ENCODE results near the gene SLC38A10. TPM values are rescaled to one million over a fixed set of nuclear protein-coding genes. Genes with fewer than 3 reads are reported as not detected.

The SLC38A10 gene
- total and polyA plus RNA-seq, 12 donors: 27.8 to 56.2 (median 38.4) TPM

GRCh38 chr17:81236784-81237183 lies 58.3 kb downstream of the SLC38A10 start:
- Histone ChIP-seq H3K4me1 (peaks cover 10 to 50% (median 32%) of the 10 kb centered on the region in 9 donors), H3K27me3 (no peaks in the 10 kb centered on the region), H3K9me3 (no peaks in the 10 kb centered on the region), H3K27ac (no peak overlapping the region), H3K36me3 (peaks cover 0 to 41% (median 4%) of the 10 kb centered on the region in 9 donors), H3K4me3 (no peak overlapping the region)
- intact Hi-C loops (cut with DNase I): loop anchor here in 1 of 10 donors (10.0 kb wide), 1 partner anchor 242 kb away; the partner anchor contains the start of gene CHMP6
- no peak for ATAC-seq
- DNase-seq: peak in 1 of 2 donors; percentile 8
- WGBS, 2 donors: 92% methylated on average over 21 of the region's 21 CpGs
- TF ChIP-seq CTCF (IDR thresholded peaks at IDR 0.05): no peak

GRCh38 chr17:81235822-81236740 lies 59.0 kb downstream of the SLC38A10 start:
- Histone ChIP-seq H3K9me3 (no peaks in the 10 kb centered on the region), H3K27me3 (no peaks in the 10 kb centered on the region), H3K27ac (no peak overlapping the region), H3K4me3 (no peak overlapping the region), H3K36me3 (peaks cover 0 to 42% (median 5%) of the 10 kb centered on the region in 9 donors), H3K4me1 (peaks cover 10 to 43% (median 32%) of the 10 kb centered on the region in 9 donors)
- ATAC-seq: no peak
- intact Hi-C loops (cut with DNase I): loop anchor here in 1 of 10 donors (10.0 kb wide), 1 partner anchor 241 kb away; the partner anchor contains the start of gene CHMP6
- peak in 1 of 2 donors; percentile 15 for DNase-seq
- 93% methylated on average over 32 of the region's 32 CpGs for WGBS, 2 donors
- TF ChIP-seq CTCF (IDR thresholded peaks at IDR 0.05): no peak

GRCh38 chr17:81234940-81235821 lies 59.9 kb downstream of the SLC38A10 start:
- no peaks in the 10 kb centered on the region for H3K9me3 ChIP-seq
- DNase-seq (peak in 1 of 2 donors; percentile 8), ATAC-seq (no peak)
- WGBS, 2 donors: 86 to 88% methylated on average over 26 of the region's 26 CpGs
- no peak overlapping the region for H3K27ac ChIP-seq
- H3K4me3 ChIP-seq: no peak overlapping the region
- H3K4me1 ChIP-seq: peaks cover 9 to 34% (median 25%) of the 10 kb centered on the region in 9 donors
- intact Hi-C loops (cut with DNase I): loop anchor here in 1 of 10 donors (10.0 kb wide), 1 partner anchor 240 kb away; the partner anchor contains the start of gene CHMP6
- no peaks in the 10 kb centered on the region for H3K27me3 ChIP-seq
- no peak for TF ChIP-seq CTCF (IDR thresholded peaks at IDR 0.05)
- H3K36me3 ChIP-seq: peaks cover 0 to 47% (median 5%) of the 10 kb centered on the region in 9 donors

- no peak overlapping the region for H3K4me3 ChIP-seq
- intact Hi-C loops (cut with DNase I): loop anchor here in 1 of 10 donors (10.0 kb wide), 1 partner anchor 240 kb away; the partner anchor contains the start of gene CHMP6
- no peak for DNase-seq
- H3K36me3 ChIP-seq: peaks cover 0 to 54% (median 5%) of the 10 kb centered on the region in 9 donors
- H3K27me3 ChIP-seq: no peaks in the 10 kb centered on the region
- no peak for ATAC-seq
- H3K9me3 ChIP-seq: no peaks in the 10 kb centered on the region
- TF ChIP-seq CTCF (IDR thresholded peaks at IDR 0.05): no peak
- H3K27ac ChIP-seq: no peak overlapping the region
- WGBS, 2 donors: 88% methylated on average over 13 of the region's 13 CpGs
- H3K4me1 ChIP-seq: peaks cover 4 to 27% (median 19%) of the 10 kb centered on the region in 9 donors
Observed at GRCh38 chr17:81234506-81234855, 60.6 kb downstream of the SLC38A10 start.

Measured in heart right ventricle (tissue), 16 donors.